Upper lobe of right lung (tissue), 1 donor: ENCODE results near the gene CEMIP2. TPM values are rescaled to one million over a fixed set of nuclear protein-coding genes. Genes with fewer than 3 reads are reported as not detected.
A peak's percentile ranks its signal among the peaks of the same experiment; 100 is the strongest.

Source experiments
- ATAC-seq: fragments of 200-7000 bp; cut with Tn5 transposase; one replicate; pipeline ENCODE4 v1.9.1; 2020; ENCODE audit warnings: mild to moderate bottlenecking, moderate library complexity
- DNase-seq: peaks from one replicate; pipeline ENCODE4 v3.0.0-alpha.2; 2020
- H3K27ac ChIP-seq: fragments of 200-600 bp; one replicate; pipeline ENCODE4 v1.8.0; 2022
- H3K27me3 ChIP-seq: fragments of 200-600 bp; one replicate; pipeline ENCODE4 v1.8.0; 2022; ENCODE audit warnings: mild to moderate bottlenecking
- H3K36me3 ChIP-seq: fragments of 200-600 bp; one replicate; pipeline ENCODE4 v1.8.0; 2022
- H3K4me1 ChIP-seq: fragments of 200-600 bp; one replicate; pipeline ENCODE4 v1.8.0; 2022
- H3K4me3 ChIP-seq: fragments of 200-600 bp; one replicate; pipeline ENCODE4 v1.8.0; 2022; ENCODE audit warnings: mild to moderate bottlenecking
- H3K9me3 ChIP-seq: fragments of 200-600 bp; one replicate; pipeline ENCODE4 v1.8.0; 2022
- intact Hi-C: fragments of 100-400 bp; cut with DNase I; formaldehyde crosslinking; loops from one replicate; pipeline ENCODE4 v1.11.0; 2022
- total RNA-seq: library from RNA; stranded (reverse); fragmentation: NEBNext Ultra II Directional; extraction: Animal tissue kit (Norgen Biotek cat#: 25700); gene quantifications from one replicate; pipeline ENCODE4 v1.2.1, GENCODE V29; 2021
- TF ChIP-seq, protein P1 (sequence below): fragments of 200-600 bp; IDR thresholded peaks from one replicate; pipeline ENCODE4 v1.8.0; 2022; ENCODE audit warnings: antibody characterized with exemption
- donor health status: DM: no; HTN: yes; CAD: no; lungs with severe emphysema.

The CEMIP2 gene
- total RNA-seq, 1 donor from 2014 or later, result 219 TPM

- no peak for DNase-seq
- TF ChIP-seq, protein P1, sequence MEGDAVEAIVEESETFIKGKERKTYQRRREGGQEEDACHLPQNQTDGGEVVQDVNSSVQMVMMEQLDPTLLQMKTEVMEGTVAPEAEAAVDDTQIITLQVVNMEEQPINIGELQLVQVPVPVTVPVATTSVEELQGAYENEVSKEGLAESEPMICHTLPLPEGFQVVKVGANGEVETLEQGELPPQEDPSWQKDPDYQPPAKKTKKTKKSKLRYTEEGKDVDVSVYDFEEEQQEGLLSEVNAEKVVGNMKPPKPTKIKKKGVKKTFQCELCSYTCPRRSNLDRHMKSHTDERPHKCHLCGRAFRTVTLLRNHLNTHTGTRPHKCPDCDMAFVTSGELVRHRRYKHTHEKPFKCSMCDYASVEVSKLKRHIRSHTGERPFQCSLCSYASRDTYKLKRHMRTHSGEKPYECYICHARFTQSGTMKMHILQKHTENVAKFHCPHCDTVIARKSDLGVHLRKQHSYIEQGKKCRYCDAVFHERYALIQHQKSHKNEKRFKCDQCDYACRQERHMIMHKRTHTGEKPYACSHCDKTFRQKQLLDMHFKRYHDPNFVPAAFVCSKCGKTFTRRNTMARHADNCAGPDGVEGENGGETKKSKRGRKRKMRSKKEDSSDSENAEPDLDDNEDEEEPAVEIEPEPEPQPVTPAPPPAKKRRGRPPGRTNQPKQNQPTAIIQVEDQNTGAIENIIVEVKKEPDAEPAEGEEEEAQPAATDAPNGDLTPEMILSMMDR, result no peak
- Histone ChIP-seq H3K9me3 (no peaks in the 10 kb centered on the region), H3K4me3 (no peak overlapping the region), H3K27me3 (no peaks in the 10 kb centered on the region), H3K4me1 (peaks cover 49% of the 10 kb centered on the region), H3K36me3 (no peaks in the 10 kb centered on the region), H3K27ac (peak overlapping the region; percentile 87)
- ATAC-seq, result no peak
- intact Hi-C loops, result no loop called here
Observed at GRCh38 chr9:71677209-71677608, 91.1 kb downstream of the CEMIP2 start.

DNA sequence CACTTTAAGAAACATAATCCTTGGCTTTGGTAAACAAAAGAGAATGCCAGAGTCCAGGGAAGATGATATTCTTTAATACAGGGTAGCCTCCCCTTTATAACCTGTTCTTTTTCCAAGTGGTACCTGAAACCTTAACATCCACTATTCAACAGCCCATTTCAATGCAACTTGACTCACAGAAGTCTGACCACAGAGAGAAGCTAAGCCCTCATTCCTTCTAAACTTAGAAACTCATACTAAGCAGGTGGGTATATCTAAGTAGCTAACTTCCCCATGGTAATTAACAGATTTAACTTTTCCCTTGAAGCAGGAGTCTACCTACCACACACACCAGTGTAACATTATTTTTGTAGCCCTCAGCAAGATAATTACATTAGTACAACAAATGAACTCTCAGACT lies 91.9 kb downstream of the CEMIP2 start:
- ATAC-seq, result no peak
- TF ChIP-seq, protein P1, result no peak
- Histone ChIP-seq H3K27ac (no peak overlapping the region), H3K27me3 (no peaks in the 10 kb centered on the region), H3K9me3 (no peaks in the 10 kb centered on the region), H3K36me3 (no peaks in the 10 kb centered on the region), H3K4me3 (no peak overlapping the region), H3K4me1 (peaks cover 46% of the 10 kb centered on the region)
- intact Hi-C loops, result no loop called here
- DNase-seq, result no peak

GRCh38 chr9:71675857-71676165 lies 92.5 kb downstream of the CEMIP2 start:
- ATAC-seq (no peak), DNase-seq (no peak)
- intact Hi-C loops, result no loop called here
- TF ChIP-seq, protein P1, result no peak
- H3K9me3 ChIP-seq, result no peaks in the 10 kb centered on the region
- no peaks in the 10 kb centered on the region for H3K36me3 ChIP-seq
- no peak overlapping the region for H3K4me3 ChIP-seq
- H3K4me1 ChIP-seq, result peaks cover 40% of the 10 kb centered on the region
- H3K27ac ChIP-seq, result no peak overlapping the region
- no peaks in the 10 kb centered on the region for H3K27me3 ChIP-seq

- Histone ChIP-seq H3K36me3 (no peaks in the 10 kb centered on the region), H3K4me3 (no peak overlapping the region), H3K27me3 (no peaks in the 10 kb centered on the region), H3K4me1 (peaks cover 36% of the 10 kb centered on the region), H3K27ac (no peak overlapping the region), H3K9me3 (no peaks in the 10 kb centered on the region)
- TF ChIP-seq, protein P1, result no peak
- intact Hi-C loops, result no loop called here
- ATAC-seq, result no peak
- DNase-seq, result no peak
Observed at GRCh38 chr9:71675105-71675856, 93.0 kb downstream of the CEMIP2 start.

DNA sequence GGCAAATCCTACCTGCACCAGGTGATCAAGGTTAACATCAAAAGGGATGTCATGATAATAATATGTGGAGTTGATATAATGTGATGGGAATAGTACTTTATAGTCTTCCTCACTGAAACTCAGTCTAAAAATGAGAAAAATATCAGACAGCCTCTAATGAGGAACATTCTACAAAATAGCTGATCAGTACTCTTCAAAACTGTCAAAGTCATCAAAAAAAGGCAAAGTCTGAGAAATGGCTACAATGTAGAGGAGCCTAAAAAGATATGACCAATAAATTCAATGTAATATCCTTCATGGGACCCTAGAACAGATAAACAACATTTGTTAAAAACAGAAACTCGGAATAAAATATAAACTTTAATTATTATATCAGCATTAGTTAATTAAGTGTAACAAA lies 95.7 kb downstream of the CEMIP2 start:
- TF ChIP-seq, protein P1, result no peak
- Histone ChIP-seq H3K27me3 (no peaks in the 10 kb centered on the region), H3K36me3 (no peaks in the 10 kb centered on the region), H3K4me1 (peaks cover 10% of the 10 kb centered on the region), H3K27ac (no peak overlapping the region), H3K4me3 (no peak overlapping the region), H3K9me3 (no peaks in the 10 kb centered on the region)
- DNase-seq, result no peak
- ATAC-seq, result no peak
- intact Hi-C loops, result no loop called here

- no peaks in the 10 kb centered on the region for H3K27me3 ChIP-seq
- no peak overlapping the region for H3K4me3 ChIP-seq
- H3K27ac ChIP-seq, result no peak overlapping the region
- intact Hi-C loops, result no loop called here
- no peaks in the 10 kb centered on the region for H3K4me1 ChIP-seq
- H3K9me3 ChIP-seq, result no peaks in the 10 kb centered on the region
- no peaks in the 10 kb centered on the region for H3K36me3 ChIP-seq
- ATAC-seq, result no peak
- DNase-seq, result no peak
- TF ChIP-seq, protein P1, result no peak
Observed at GRCh38 chr9:71671289-71671688, 97.0 kb downstream of the CEMIP2 start.
